HG02852 (cell line): ENCODE data around the gene MTX2.
"Not testable (repeated sequence)": the region's sequence is repeated elsewhere in the genome, so short reads cannot be mapped to it uniquely, and the experiment has no call there.

Experiments used
- ATAC-seq: cut with Tn5 transposase; IDR thresholded peaks from one replicate; pipeline ENCODE4 v1.9.1; 2021; ENCODE audit warnings: mild to moderate bottlenecking, moderate library complexity; ENCODE audit not compliant: unreplicated experiment

Gene MTX2

GRCh38 chr2:176285321-176285720 lies 16.1 kb downstream of the MTX2 start:
- no peak for ATAC-seq

GRCh38 chr2:176291335-176291734 lies 22.1 kb downstream of the MTX2 start:
- ATAC-seq, result no peak

GRCh38 chr2:176291809-176292283 lies 22.6 kb downstream of the MTX2 start:
- ATAC-seq, result peak; percentile 95

- ATAC-seq, result no peak
Measured at GRCh38 chr2:176292608-176293007, 23.4 kb downstream of the MTX2 start.

- no peak for ATAC-seq
Measured at GRCh38 chr2:176293334-176293733, 24.1 kb downstream of the MTX2 start.

- no peak for ATAC-seq
Measured at GRCh38 chr2:176297067-176297466, 27.8 kb downstream of the MTX2 start.

GRCh38 chr2:176297737-176298136 lies 28.5 kb downstream of the MTX2 start:
- ATAC-seq, result no peak

GRCh38 chr2:176306020-176306419 lies 36.8 kb downstream of the MTX2 start:
- ATAC-seq, result not testable (repeated sequence)

GRCh38 chr2:176317199-176317598 lies 48.0 kb downstream of the MTX2 start:
- no peak for ATAC-seq

GRCh38 chr2:176317623-176318065 lies 48.4 kb downstream of the MTX2 start:
- ATAC-seq, result no peak

- ATAC-seq, result no peak
Measured at GRCh38 chr2:176321916-176322315, 52.7 kb downstream of the MTX2 start.

GRCh38 chr2:176324862-176325261 lies 55.6 kb downstream of the MTX2 start:
- no peak for ATAC-seq

GRCh38 chr2:176325732-176326131 lies 56.5 kb downstream of the MTX2 start:
- no peak for ATAC-seq

GRCh38 chr2:176328149-176328548 lies 58.9 kb downstream of the MTX2 start:
- no peak for ATAC-seq

- ATAC-seq, result no peak
Measured at GRCh38 chr2:176330612-176331011, 61.4 kb downstream of the MTX2 start.

GRCh38 chr2:176331646-176332045 lies 62.4 kb downstream of the MTX2 start:
- no peak for ATAC-seq

- ATAC-seq, result no peak
Measured at GRCh38 chr2:176334729-176335128, 65.5 kb downstream of the MTX2 start.

GRCh38 chr2:176338395-176338794 lies 69.2 kb downstream of the MTX2 start:
- ATAC-seq, result no peak

GRCh38 chr2:176339208-176339607 lies 70.0 kb downstream of the MTX2 start:
- ATAC-seq, result no peak

- ATAC-seq, result no peak
Measured at GRCh38 chr2:176356251-176356650, 87.0 kb downstream of the MTX2 start.

GRCh38 chr2:176364273-176364977 lies 95.2 kb downstream of the MTX2 start:
- ATAC-seq, result no peak

GRCh38 chr2:176368349-176368748 lies 99.1 kb downstream of the MTX2 start:
- ATAC-seq, result no peak
